DND-41 (cell line): ENCODE results near the gene WNK1.

Experiments used
- ATAC-seq: fragments of 200-7000 bp; cut with Tn5 transposase; 3 replicates; pipeline ENCODE4 v1.9.1; 2021; ENCODE audit warnings: low read depth; ENCODE audit not compliant: insufficient read depth
- DNase-seq: peaks from one replicate; pipeline ENCODE4 v3.0.0-alpha.2; 2020
- H2AFZ ChIP-seq: 2 replicates; pipeline ENCODE4 v1.6.0; 2012; ENCODE audit warnings: low read depth, low read length
- H3K27ac ChIP-seq: 2 replicates; pipeline ENCODE4 v1.5.1; 2012; ENCODE audit warnings: low read length, inconsistent platforms
- H3K27me3 ChIP-seq: fragments of 200-600 bp; sonication (generic); 2 replicates; pipeline ENCODE4 v1.6.0; 2012; ENCODE audit warnings: low read length, mild to moderate bottlenecking, inconsistent platforms; ENCODE audit not compliant: insufficient read depth, poor library complexity
- H3K36me3 ChIP-seq: 2 replicates; pipeline ENCODE4 v1.5.1; 2012; ENCODE audit warnings: low read length, inconsistent platforms; ENCODE audit not compliant: insufficient read depth
- H3K4me1 ChIP-seq: 2 replicates; pipeline ENCODE4 v1.5.1; 2012; ENCODE audit warnings: mild to moderate bottlenecking, low read length; ENCODE audit not compliant: insufficient read depth
- H3K4me2 ChIP-seq: 2 replicates; pipeline ENCODE4 v1.6.0; 2012; ENCODE audit warnings: mild to moderate bottlenecking, moderate library complexity, low read length, inconsistent platforms; ENCODE audit not compliant: insufficient read depth
- H3K4me3 ChIP-seq, 2 experiments: fragments of 200-600 bp in 1 of 2; shearing (Covaris generic) in 1 of 2; 2 replicates each; pipeline ENCODE4 v1.5.1; 2012 to 2016; ENCODE audit warnings: inconsistent platforms in 2 of 2, low read length in 2 of 2, mild to moderate bottlenecking in 2 of 2, low read depth in 1 of 2, moderate library complexity in 1 of 2
- H3K79me2 ChIP-seq: 2 replicates; pipeline ENCODE4 v1.6.0; 2012; ENCODE audit warnings: low read length, inconsistent platforms; ENCODE audit not compliant: insufficient read depth
- H3K9ac ChIP-seq: 2 replicates; pipeline ENCODE4 v1.6.0; 2012; ENCODE audit warnings: low read depth, mild to moderate bottlenecking, inconsistent platforms, low read length, moderate library complexity
- H3K9me3 ChIP-seq: 2 replicates; pipeline ENCODE4 v1.5.1; 2012; ENCODE audit warnings: low read length, moderate library complexity, mild to moderate bottlenecking, inconsistent platforms; ENCODE audit not compliant: insufficient read depth, severe bottlenecking
- H4K20me1 ChIP-seq: 2 replicates; pipeline ENCODE4 v1.6.0; 2012; ENCODE audit warnings: low read length; ENCODE audit not compliant: insufficient read depth
- EZH2 ChIP-seq: IDR thresholded peaks from 3 replicates; pipeline ENCODE4 v1.6.1; 2012; ENCODE audit warnings: borderline replicate concordance, low read depth, mild to moderate bottlenecking, moderate library complexity, low read length, inconsistent platforms; ENCODE audit not compliant: severe bottlenecking
- TF ChIP-seq, protein P1 (sequence below): IDR thresholded peaks from 2 replicates; pipeline ENCODE4 v1.5.1; 2012; ENCODE audit warnings: borderline replicate concordance, low read length, moderate library complexity, mild to moderate bottlenecking; ENCODE audit not compliant: poor library complexity, severe bottlenecking; ENCODE audit errors: extremely low read depth

The WNK1 gene

DNA sequence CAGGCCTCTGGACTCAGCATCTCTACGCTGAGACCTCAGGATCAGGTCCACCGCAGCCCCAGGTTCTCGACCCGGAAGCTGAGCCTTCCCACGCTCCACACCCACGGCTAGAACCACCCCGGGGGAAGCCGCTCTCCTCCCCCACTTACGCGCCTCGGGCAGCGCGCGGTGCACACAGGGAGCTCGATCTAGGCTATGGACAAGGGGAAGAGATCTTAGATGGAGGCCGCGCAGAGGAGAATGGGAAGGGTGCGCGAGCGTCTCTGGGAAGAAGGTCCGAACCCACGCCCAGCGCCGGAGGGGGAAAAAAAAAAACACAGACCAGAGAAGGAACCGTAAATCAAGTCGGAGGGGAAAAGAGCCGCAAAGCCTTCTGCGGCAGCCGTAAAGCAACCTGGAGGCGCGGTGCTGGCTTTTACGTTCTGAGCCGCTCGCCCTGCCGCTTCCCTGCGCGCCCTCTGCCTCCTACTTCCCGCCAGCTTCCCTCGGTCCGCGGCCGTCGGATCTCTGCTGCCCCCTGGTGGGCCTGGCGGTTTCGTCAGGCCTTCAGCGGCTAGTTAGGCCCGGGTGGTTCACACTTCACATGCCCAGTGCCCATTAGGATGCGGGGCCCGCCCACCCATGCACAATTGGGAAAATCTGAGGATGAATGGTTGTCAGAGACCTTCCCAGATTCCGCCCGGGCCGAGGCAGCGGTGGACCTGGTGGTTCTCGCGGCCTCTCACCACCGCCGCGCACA, 197.2 kb downstream of the WNK1 start, which contains the start of gene RAD52:
TSS of gene RAD52 (minus strand) at position 242 of the 739 bp plus-strand sequence. CDS start 16,636 bp downstream, outside the sequence.
- Histone ChIP-seq H3K9me3 (no peaks in the 10 kb centered on the region), H2AFZ (peak within 1 kb of the TSS; percentile 93), H3K9ac (peak within 1 kb of the TSS; percentile 89), H3K36me3 (peaks cover 9% of the 10 kb centered on the region), H3K4me1 (peaks cover 25% of the 10 kb centered on the region), H3K4me2 (peak within 1 kb of the TSS; percentile 89), H3K79me2 (peaks cover 47% of the 10 kb centered on the region), H4K20me1 (no peaks in the 10 kb centered on the region), H3K27ac (peak within 1 kb of the TSS; percentile 96), H3K4me3 (peak within 1 kb of the TSS; percentile 87 to 88), H3K27me3 (no peaks in the 10 kb centered on the region)
- DNase-seq (peak; percentile 98), ATAC-seq (peak; percentile 93)
- TF ChIP-seq, protein P1, sequence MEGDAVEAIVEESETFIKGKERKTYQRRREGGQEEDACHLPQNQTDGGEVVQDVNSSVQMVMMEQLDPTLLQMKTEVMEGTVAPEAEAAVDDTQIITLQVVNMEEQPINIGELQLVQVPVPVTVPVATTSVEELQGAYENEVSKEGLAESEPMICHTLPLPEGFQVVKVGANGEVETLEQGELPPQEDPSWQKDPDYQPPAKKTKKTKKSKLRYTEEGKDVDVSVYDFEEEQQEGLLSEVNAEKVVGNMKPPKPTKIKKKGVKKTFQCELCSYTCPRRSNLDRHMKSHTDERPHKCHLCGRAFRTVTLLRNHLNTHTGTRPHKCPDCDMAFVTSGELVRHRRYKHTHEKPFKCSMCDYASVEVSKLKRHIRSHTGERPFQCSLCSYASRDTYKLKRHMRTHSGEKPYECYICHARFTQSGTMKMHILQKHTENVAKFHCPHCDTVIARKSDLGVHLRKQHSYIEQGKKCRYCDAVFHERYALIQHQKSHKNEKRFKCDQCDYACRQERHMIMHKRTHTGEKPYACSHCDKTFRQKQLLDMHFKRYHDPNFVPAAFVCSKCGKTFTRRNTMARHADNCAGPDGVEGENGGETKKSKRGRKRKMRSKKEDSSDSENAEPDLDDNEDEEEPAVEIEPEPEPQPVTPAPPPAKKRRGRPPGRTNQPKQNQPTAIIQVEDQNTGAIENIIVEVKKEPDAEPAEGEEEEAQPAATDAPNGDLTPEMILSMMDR, result peak; percentile 92
- no peak for TF ChIP-seq EZH2

DNA sequence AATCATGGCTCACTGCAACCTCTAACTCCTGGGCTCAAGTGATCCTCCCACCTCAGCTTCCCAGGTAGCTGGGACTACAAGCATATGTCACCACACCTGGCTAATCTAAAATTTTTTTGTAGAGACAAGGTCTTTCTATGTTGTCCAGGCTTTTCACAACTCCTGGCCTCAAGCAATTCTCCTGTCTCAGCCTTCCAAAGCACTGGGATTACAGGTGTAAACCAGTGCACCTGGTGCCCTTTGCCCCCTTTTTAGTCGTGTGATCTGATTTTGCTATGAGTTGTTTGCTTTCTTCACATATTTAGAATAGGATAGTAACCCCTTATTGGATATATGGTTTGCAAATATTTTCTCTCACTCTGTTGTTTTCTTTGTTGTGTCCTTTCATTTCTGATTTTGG, 198.8 kb downstream of the WNK1 start:
- DNase-seq, result no peak
- no peak for ATAC-seq

DNA sequence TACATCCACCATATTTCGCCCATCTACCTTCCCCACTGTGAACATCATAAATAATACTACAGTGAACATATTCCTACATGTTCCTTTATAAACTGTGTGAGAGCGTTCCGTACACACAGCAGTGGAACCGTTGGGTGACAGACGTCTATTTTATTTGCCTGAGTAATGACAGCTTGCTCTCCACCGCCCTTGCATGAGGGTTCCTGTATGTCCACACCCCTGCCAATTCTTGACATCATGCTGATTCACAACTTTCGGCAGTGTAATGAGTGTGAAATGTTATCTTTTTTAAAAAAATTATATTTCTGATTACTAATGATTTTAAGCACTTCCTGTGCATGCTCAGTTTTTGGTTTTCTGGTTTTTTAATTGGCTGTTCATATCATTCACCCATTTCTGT, 201.4 kb downstream of the WNK1 start:
- no peak for DNase-seq
- peaks cover 7% of the 10 kb centered on the region for H3K79me2 ChIP-seq
- no peak overlapping the region for H3K9ac ChIP-seq
- H3K4me2 ChIP-seq, result no peak overlapping the region
- no peak overlapping the region for H2AFZ ChIP-seq
- peaks cover 6% of the 10 kb centered on the region; the same call in 1 of the 2 replicates for H3K36me3 ChIP-seq
- H3K4me1 ChIP-seq, result peaks cover 5% of the 10 kb centered on the region
- no peaks in the 10 kb centered on the region for H4K20me1 ChIP-seq
- no peak for TF ChIP-seq EZH2
- TF ChIP-seq, protein P1, result no peak
- H3K4me3 ChIP-seq, result no peak overlapping the region
- H3K27me3 ChIP-seq, result no peaks in the 10 kb centered on the region
- no peak for ATAC-seq
- no peaks in the 10 kb centered on the region for H3K9me3 ChIP-seq
- H3K27ac ChIP-seq, result no peak overlapping the region

More for the DNA sequence above, 198.8 kb downstream of the WNK1 start:
- Histone ChIP-seq H3K9me3 (no peaks in the 10 kb centered on the region), H3K4me1 (peaks cover 25% of the 10 kb centered on the region), H3K27ac (no peak overlapping the region), H2AFZ (peak overlapping the region; percentile 52; the same call in 1 of the 2 replicates), H3K79me2 (peaks cover 32% of the 10 kb centered on the region), H4K20me1 (no peaks in the 10 kb centered on the region), H3K27me3 (no peaks in the 10 kb centered on the region), H3K36me3 (peaks cover 6% of the 10 kb centered on the region; the same call in 1 of the 2 replicates), H3K9ac (no peak overlapping the region), H3K4me2 (no peak overlapping the region), H3K4me3 (no peak overlapping the region)
- TF ChIP-seq, protein P1, result no peak
- TF ChIP-seq EZH2, result no peak
